ENCODE results near the gene RAB28.

The RAB28 gene

DNA sequence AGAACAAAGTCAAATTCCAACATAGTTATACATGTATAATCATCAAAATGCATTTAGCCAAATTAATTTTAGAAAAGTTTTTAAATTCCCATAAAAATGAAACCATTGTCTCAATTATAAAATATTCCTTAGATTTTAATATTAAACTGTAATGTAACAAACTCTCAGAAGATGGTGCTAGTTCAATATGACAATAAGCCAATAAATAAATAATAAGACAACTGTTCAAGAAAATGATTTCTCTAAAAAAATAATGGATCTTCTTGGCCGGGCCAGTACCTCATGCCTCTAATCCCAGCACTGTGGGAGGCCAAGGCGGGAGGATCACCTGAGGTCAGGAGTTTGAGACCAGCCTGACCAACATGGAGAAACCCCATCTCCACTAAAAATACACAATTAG lies 80.3 kb downstream of the RAB28 start:
- no peaks in the 10 kb centered on the region for H4K20me1 ChIP-seq (ENCODE audit: insufficient read depth, low read length)
- no peak overlapping the region for H3K4me3 ChIP-seq (ENCODE audit: low read depth, low read length, poor library complexity, severe bottlenecking)
- H2AFZ ChIP-seq (ENCODE audit: low read length), result no peak overlapping the region
- H3K4me1 ChIP-seq (ENCODE audit: insufficient read depth, low read length, severe bottlenecking), result no peaks in the 10 kb centered on the region
- no peaks in the 10 kb centered on the region for H3K9me3 ChIP-seq (ENCODE audit: low read length)
- no peaks in the 10 kb centered on the region for H3K9me2 ChIP-seq (ENCODE audit: low read depth, low read length)
- H3K79me2 ChIP-seq (ENCODE audit: insufficient read depth, low read length), result no peaks in the 10 kb centered on the region
- no peak overlapping the region for H3K9ac ChIP-seq (ENCODE audit: low read length)
- no peak overlapping the region for H3K4me2 ChIP-seq (ENCODE audit: low read length)
- no peaks in the 10 kb centered on the region for H3F3A ChIP-seq (ENCODE audit: insufficient read depth, low read length)
- no peak for TF ChIP-seq EZH2 (IDR thresholded peaks at IDR 0.05; ENCODE audit: borderline replicate concordance, low read length)
- TF ChIP-seq CTCF (IDR thresholded peaks at IDR 0.05; ENCODE audit: low read length), result no peak
- no peaks in the 10 kb centered on the region for H3K27me3 ChIP-seq (ENCODE audit: insufficient read depth, low read length)
- H3K36me3 ChIP-seq (ENCODE audit: insufficient read depth, low read length), result no peaks in the 10 kb centered on the region
- no peak overlapping the region for H3K27ac ChIP-seq (ENCODE audit: low read depth, low read length, poor library complexity, severe bottlenecking)

DNA sequence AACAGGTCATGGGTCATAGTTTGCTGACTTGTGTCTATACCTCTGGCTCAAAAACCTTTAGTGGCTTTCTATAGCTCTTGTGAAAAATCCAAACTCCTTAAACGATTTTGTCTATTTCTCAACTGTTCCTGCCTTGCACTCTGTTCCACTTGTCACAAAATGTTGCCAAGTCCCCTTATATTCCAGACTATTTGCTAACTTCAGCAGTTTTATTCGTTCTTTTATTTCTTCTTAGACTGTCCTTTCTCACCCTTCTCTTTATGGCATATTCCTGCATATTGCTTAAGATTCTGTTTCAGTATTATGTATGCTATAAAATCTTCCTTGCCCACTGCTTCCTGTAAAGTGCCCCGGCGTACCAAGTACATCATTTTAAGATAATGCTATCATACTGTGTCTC lies 80.8 kb downstream of the RAB28 start:
- Histone ChIP-seq H3F3A (ENCODE audit: insufficient read depth, low read length) (no peaks in the 10 kb centered on the region), H3K79me2 (ENCODE audit: insufficient read depth, low read length) (no peaks in the 10 kb centered on the region), H3K9ac (ENCODE audit: low read length) (no peak overlapping the region), H3K4me3 (ENCODE audit: low read depth, low read length, poor library complexity, severe bottlenecking) (no peak overlapping the region), H3K36me3 (ENCODE audit: insufficient read depth, low read length) (no peaks in the 10 kb centered on the region), H3K27ac (ENCODE audit: low read depth, low read length, poor library complexity, severe bottlenecking) (no peak overlapping the region), H3K4me1 (ENCODE audit: insufficient read depth, low read length, severe bottlenecking) (no peaks in the 10 kb centered on the region), H2AFZ (ENCODE audit: low read length) (no peak overlapping the region), H3K4me2 (ENCODE audit: low read length) (no peak overlapping the region), H3K9me2 (ENCODE audit: low read depth, low read length) (no peaks in the 10 kb centered on the region), H4K20me1 (ENCODE audit: insufficient read depth, low read length) (no peaks in the 10 kb centered on the region), H3K27me3 (ENCODE audit: insufficient read depth, low read length) (no peaks in the 10 kb centered on the region), H3K9me3 (ENCODE audit: low read length) (no peaks in the 10 kb centered on the region)
- TF ChIP-seq EZH2 (IDR thresholded peaks at IDR 0.05; ENCODE audit: borderline replicate concordance, low read length) (no peak), CTCF (IDR thresholded peaks at IDR 0.05; ENCODE audit: low read length) (no peak)

- Histone ChIP-seq H4K20me1 (ENCODE audit: insufficient read depth, low read length) (no peaks in the 10 kb centered on the region), H3K9ac (ENCODE audit: low read length) (no peak overlapping the region), H3K79me2 (ENCODE audit: insufficient read depth, low read length) (no peaks in the 10 kb centered on the region)
Observed at GRCh38 chr4:13399257-13399656, 84.9 kb downstream of the RAB28 start.

More at GRCh38 chr4:13399257-13399656, 84.9 kb downstream of the RAB28 start:
- H3K27ac ChIP-seq (ENCODE audit: low read depth, low read length, poor library complexity, severe bottlenecking), result no peak overlapping the region
- no peak overlapping the region for H2AFZ ChIP-seq (ENCODE audit: low read length)
- no peaks in the 10 kb centered on the region for H3K4me1 ChIP-seq (ENCODE audit: insufficient read depth, low read length, severe bottlenecking)
- H3K36me3 ChIP-seq (ENCODE audit: insufficient read depth, low read length), result no peaks in the 10 kb centered on the region
- H3K27me3 ChIP-seq (ENCODE audit: insufficient read depth, low read length), result no peaks in the 10 kb centered on the region
- no peaks in the 10 kb centered on the region for H3K9me3 ChIP-seq (ENCODE audit: low read length)
- no peak overlapping the region for H3K4me2 ChIP-seq (ENCODE audit: low read length)
- H3K9me2 ChIP-seq (ENCODE audit: low read depth, low read length), result no peaks in the 10 kb centered on the region
- no peaks in the 10 kb centered on the region for H3F3A ChIP-seq (ENCODE audit: insufficient read depth, low read length)
- no peak overlapping the region for H3K4me3 ChIP-seq (ENCODE audit: low read depth, low read length, poor library complexity, severe bottlenecking)
- TF ChIP-seq EZH2 (IDR thresholded peaks at IDR 0.05; ENCODE audit: borderline replicate concordance, low read length) (no peak), CTCF (IDR thresholded peaks at IDR 0.05; ENCODE audit: low read length) (no peak)
